ENCODE measurements around the gene ZPBP.
"Not testable (repeated sequence)": the region's sequence is repeated elsewhere in the genome, so short reads cannot be mapped to it uniquely, and the experiment has no call there.

ZPBP gene, protein sequence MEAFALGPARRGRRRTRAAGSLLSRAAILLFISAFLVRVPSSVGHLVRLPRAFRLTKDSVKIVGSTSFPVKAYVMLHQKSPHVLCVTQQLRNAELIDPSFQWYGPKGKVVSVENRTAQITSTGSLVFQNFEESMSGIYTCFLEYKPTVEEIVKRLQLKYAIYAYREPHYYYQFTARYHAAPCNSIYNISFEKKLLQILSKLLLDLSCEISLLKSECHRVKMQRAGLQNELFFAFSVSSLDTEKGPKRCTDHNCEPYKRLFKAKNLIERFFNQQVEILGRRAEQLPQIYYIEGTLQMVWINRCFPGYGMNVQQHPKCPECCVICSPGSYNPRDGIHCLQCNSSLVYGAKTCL

DNA sequence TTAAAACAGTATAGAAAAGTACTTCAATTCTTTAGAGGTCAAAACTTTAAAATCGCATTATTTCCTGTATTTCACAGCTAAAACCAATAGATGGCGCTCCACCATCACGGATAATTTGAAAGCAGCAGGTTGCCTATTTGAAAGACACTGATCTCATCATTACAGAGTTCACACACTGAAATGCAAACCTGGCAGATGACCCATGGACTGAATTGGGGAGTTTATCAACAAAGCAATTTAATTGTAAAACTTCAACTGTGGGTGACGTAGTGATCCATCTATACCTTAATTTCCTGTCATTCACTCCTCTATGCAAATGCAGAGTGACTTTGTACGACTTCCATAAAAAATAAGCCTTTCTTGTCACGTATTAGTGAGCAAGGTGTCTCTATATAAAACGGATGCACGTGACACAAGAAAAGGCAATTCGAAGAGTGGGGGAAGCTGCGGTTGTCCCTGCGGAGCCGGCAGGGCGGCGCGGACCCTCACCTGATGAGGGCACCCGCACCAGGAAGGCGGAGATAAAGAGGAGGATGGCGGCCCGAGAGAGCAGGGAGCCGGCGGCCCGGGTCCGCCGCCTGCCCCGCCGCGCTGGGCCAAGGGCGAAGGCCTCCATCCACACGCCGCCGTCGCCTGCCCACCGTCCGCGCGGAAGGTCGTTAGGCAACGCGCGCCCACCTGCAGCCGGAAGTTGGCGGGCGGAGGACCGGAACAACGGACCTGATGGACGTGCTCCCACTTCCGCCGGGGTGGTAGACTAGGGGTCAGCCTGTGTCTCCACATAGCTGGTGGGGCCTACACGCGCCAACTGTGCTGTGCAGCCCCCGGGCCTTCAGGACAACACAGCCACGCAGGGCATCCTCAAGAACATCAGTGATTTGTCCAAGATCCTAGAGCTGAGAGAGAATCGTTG lies at the start of gene ZPBP:
Gene ZPBP (minus strand): TSS at position 668 of the 913 bp plus-strand sequence. CDS start 52 bp downstream, at position 616.
- peak; percentile 79 for DNase-seq

DNA sequence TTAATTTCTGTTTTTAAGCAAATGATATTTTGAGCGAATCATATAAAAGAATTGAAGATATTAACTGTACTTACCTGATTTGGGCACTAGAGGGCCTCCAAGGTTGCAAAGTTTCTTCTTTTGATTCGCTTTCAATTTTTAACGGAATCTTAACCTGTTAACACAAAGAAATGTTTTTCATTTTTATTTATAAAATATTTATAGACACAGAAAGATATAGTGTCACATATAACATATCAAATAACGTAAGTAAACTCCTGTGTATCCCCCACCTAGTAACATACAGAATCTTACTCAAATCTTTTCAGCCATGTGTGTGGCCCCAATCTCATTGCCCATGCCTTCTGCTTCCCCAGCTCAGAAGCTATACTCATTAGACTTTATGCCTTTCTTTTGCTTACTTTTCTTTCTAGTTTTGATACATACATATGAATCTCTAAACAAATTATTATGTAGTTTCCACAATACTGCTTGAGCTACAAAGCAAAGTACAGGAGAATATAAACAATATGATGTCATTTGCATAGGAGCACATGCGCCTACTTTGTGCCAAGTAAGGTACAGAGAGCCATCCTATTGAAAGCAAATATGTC lies 49.5 kb upstream of the ZPBP start:
- DNase-seq: peak; percentile 73

DNA sequence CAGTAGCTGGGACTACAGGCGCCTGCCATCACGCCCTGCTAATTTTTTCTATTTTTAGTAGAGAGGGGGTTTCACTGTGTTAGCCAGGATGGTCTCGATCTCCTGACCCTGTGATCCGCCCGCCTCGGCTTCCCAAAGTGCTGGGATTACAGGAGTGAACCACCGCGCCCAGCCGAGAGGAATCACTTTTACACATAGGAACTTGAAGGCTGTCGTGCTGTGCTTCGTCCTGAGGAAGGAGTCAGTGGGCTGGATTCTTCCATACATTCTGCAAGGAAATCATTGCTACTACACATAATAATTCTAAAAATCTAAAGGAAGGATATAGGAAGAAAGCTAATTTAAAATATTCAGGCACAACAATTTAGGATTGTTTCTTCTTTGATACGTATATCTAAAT lies 48.8 kb upstream of the ZPBP start:
- DNase-seq: no peak

DNA sequence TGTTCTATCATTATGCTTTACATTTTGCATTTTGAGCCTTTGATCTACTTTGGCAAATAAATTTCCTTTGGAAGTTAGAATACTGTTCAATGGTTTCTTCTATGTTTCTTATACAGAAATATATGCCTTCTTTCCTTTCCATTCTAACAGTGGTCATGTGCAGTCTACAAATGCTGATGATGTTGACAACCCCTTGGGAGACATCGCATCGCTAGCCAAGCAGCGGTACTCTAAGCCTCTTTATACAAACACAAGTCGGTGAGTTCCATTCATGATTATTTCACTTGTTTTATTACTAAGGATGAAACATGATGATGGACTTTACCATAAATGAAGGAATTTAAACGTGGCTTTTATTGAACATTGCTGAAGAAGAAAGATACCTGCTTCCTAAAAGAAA lies 48.1 kb upstream of the ZPBP start:
- DNase-seq: no peak

DNA sequence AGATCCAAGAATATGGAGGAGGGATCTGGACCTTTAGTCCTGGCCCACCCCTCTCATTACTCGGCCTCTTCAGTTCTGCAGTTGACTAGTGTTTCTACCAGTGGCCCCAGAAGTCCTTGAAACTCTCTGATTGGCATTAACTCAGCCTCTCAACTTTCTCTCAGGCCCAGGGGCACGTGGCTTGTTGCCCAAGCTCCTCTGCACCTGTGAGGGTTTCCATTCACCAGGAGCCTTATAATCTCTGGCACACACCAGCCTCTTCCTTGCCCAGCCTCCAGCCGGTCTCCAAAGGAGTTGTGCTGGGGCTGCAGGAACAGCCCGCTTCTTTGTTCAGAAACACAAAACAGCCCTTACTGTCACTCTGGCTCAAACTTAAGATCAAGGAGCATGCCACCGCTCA lies 47.6 kb upstream of the ZPBP start:
- no peak for DNase-seq

DNA sequence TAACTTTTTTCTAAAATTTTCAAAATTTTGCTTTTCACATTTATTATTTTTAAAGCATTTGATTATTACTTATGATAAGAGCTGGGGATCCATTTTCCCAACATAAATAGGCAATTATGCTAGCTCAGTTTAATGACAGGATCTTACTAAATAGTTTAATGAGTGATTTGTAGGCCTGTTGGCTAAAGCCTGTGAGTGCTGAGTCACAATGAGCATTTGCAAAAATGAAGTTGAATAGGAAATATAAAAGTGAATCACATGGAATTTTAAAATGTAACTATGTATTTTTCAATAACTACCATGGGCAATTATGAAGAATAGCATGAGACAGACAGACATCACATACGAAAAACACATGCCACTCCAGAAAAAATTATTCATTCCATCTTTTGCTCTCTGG lies 45.1 kb upstream of the ZPBP start:
- DNase-seq: no peak

DNA sequence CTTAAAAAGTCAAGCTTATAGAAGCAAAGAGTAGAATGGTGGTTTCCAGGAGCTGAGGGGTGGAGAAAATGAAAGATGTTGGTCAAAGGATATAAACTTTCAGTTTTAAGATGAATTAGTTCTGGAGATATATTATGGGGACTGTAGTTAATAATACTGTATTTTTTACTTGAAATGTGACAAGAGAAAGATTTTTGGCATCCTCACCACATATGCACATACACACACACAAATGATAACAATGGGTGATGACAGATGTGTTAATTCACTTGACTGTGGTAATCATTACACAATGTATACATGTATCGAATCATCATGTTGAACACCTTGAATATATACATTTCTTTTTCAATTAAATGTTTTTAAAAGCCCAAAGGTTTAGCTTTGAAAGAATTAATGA lies 32.7 kb upstream of the ZPBP start:
- no peak for DNase-seq

DNA sequence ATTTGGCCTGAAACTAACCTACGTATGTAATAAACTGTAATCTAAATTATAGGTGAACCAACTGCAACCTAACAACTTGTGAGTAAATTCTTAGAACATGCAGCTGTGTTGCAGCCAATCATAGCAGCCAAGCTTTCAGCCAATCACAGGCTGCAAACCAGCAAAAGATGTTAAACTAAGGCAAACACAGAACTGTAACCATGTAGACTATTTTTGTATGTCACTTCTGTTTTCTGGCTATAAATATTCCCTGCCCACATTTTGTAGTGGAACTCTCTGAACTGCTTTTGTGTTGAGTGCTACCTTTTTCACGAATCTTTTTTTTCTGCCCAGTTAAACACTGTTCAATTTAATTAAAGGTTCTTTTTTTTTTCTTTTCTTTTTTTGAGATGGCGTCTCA lies 28.2 kb upstream of the ZPBP start:
- no peak for DNase-seq

DNA sequence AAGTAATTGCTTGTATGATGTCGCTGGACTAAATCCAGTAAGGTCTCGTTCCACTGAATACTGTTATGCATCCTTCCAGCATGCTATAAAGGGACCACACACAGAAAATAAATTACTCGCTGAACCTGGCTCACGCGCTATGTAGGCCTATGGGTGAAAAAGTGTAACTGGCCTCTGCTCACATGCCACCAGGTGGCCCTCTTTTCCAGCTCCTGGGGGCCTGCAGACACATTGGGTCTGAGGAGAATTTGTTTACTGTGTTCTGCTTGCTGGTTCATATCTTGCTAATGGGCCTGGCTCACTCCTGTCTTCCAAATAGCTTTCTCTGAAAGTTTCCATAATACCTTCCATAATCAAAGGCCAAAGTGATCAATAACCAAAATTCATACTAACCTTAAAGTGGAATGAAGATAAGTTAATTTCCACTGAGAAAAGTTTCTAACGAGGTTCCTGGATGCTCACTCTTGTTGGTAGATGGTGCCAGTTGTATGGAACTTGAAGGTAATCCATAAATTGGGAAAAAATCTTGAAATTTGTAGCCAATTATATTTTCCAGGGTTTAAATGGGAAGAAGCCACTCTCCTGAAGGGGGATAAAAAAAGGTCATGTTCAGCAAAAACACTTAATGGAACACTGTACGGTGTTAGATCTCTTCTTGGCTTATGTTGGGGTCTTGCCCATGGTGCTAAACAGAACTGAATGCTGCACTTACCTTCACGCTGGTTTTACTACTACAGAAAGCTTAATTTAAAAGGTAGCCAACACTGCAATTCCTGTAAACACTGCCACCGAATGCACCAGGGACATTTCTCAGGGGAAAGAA lies 27.0 kb upstream of the ZPBP start:
- peak; percentile 21 for DNase-seq

DNA sequence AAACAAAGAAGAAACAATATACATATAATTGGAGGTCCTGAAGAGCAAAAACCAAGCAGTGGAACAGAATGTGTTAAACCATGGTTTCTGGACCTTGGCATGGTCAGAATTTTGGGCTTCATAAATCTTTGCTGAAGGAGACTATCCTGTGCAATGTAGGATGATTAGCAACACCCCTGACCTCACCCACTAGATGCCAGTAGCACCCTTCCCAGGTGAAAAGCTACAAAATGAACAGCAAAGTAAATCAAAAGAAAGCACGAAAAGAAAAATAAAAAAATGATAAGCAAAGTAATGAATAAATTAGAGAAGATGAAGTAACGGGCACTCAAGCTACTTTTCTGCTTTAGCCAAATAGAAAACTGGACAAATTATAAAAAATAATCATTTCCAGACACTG lies 19.2 kb upstream of the ZPBP start:
- no peak for DNase-seq

DNA sequence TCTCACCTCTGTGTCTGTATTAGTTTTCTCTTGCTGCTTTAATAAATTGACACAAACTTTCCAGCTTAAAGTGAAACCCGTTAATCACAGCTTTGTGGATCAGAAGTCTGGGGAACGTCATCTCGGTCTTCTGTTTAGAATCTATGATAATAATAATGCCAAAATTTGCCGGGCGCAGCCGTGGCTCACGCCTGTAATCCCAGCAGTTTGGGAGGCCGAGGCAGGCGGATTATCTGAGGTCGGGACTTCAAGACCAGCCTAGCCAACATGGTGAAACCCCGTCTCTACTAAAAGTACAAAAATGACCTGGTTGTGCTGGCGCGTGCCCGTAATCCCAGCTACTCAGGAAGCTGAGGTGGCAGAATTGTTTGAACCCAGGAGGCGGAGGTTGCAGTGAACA lies 8.8 kb upstream of the ZPBP start:
- DNase-seq: no peak

DNA sequence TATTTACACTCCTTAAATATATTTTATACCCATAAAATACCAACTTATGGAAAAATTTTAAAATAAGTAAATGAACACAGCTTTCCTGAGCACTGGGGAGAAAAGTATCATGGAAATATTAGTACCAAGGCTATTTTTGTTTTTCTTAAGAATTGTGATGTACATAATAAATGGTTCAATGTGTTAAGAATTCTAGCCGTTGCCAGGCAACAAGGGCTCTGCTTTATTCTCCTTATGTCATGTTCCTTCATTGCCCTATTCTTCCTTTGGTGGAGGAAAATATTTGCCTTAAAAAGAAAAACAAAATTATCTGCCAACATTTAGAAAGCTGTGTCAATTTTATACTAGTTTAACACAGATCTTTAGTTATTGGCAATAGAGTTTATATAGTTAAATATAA lies 2.6 kb upstream of the ZPBP start:
- DNase-seq: no peak

DNA sequence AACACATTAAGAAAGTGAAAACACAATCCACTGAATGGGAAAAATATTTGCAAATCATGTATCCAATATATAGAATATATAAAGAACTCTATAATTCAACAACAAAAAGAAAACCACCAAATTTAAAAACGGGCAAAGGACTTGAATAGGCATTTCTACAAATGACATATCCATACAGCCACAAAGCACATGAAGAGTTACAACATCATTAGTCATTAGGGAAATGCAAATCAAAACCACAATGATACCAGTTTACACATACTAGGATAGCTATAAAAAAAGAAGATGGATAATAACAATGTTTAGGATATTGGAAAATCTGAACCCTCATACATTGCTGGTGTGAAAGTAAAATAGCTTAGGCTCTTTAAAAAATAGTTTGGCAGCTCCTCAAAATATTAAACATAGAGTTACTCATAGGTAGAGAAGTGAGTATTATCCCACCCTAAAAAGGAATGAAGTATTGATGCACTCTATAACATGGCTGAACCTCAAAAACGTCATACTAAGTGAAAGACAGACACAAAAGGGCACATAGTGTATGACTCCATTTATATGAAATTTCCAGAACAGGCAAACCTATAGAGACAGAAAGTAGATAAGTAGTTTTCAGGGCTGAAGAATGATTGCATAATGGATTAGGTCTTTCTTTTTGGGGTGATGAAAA lies 4.5 kb downstream of the ZPBP start:
- no peak for DNase-seq

DNA sequence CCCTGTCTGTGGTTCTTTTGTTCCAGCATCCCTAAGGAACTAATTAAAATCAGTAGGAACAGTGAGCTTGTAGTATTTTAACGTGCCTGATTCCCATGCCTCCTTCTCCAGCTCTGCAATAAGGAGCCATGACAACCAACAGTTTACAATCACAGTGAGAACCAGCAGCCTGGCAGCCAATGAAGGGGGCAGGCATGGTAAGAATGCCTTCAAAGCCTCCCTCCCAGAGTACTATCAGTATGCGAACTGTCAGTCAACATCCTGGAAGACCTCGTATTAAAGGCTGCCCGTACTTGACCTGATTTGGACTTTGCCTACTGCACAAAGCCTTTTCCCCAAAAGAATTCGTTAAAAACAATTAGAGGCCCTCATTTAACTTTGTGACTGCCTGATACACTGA lies 7.7 kb downstream of the ZPBP start:
- DNase-seq: no peak

DNA sequence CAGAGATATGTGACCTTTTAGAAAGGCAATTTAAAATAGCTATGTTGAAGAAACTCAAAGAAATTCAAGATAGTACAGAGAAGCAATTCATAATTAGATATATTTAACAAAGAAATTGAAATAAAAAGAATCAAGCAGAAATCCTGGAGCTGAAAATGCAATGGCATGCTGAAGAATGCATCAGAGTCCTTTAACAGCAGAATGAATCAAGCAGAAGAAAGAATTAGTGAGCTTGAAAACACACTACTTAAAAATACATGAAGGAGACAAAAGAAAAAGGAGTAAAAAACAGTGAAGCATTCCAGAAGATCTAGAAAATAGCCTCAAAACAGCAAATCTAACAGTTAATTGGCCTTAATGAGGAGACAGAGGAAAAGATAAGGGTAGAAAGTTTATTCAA lies 20.0 kb downstream of the ZPBP start:
- no peak for DNase-seq

DNA sequence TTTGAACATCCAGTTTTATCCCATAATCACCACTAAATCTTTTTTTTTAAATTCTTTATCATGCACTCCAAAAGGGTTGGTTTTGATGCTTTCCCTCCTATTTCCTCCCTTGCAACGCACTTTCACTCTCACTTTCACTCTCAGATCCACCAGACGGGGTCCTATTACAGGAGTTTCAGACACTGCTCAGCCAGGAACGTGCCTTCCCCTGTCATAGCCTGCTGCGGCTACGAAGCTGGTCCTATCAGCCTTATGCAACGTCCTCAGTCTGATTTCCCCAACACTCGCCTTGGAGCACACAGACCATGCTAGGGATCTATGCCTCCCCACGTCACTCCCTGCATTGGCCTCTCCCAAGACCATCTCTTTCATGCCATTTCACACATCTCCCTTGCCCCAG lies 23.4 kb downstream of the ZPBP start:
- peak; percentile 24 for DNase-seq

DNA sequence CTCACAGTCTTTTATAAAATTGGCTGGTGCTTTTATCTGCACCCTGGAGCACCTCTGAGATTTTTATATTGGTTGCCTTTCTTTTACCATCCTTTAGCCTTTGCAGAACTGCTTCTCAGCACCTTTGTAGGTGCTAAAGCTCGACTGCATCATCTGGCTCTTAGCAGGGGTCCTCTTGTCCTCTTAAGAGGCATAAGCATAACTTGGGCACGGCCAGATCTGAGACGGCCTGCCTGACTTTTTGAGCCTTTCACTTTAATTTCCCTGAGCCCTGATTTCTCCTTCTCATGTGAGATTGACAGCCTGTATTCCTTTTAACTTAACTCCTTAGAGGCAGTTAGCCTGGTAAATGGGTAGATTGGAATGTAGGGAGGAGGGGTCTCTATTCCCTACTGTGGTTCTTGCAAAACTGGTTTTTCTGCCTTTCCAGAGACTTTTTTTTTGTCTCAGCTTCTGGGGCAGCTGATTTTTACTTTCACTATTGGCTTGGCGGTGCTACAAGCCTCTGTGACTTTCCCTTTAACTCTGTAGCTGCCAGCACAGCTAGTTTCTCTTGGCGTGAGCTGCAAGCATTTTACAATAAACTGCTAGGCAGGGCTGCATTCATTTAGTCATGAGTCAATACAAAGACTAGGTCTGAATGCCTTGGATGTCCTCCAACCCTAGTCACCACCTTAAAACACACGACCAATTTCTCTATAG lies 24.0 kb downstream of the ZPBP start:
- DNase-seq: peak; percentile 39

DNA sequence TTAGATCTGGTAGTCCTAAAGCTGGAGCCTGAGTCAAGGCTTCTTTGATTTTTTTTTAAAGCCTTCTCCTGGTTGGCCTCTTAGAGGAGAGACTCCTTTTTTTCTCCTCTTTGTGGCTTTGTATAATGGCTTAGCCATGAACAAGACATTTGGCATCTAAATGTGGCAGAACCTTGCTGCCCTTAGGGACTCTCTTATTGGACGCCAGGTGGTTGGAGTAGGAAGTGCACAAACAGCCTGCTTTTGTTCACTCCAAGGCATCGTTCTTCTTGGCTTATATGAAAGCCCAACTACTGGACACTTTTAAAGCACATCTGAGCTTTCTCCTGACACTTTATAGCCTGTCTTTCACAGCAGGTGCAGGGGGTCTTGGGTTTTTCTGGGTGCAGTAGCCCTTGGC lies 25.0 kb downstream of the ZPBP start:
- peak; percentile 13 for DNase-seq

DNA sequence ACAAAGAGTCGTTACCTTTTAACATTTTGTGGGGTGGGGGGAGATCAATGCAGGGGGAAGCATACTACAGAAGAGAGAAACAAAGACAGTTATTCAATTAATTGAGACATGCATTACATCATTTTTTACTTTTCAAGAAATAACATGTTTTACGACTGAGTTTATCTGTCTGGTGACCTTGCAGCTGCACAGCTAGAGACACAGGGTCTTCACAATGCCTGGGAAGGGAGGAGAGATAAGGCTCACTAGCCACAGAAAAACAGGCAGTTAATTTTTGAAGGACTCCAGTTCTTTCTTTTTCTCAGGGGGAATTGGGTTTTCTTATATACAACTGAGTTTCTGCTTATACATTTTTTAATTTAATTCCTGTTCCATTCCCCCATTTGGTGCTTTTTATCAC lies 30.1 kb downstream of the ZPBP start:
- DNase-seq: no peak

DNA sequence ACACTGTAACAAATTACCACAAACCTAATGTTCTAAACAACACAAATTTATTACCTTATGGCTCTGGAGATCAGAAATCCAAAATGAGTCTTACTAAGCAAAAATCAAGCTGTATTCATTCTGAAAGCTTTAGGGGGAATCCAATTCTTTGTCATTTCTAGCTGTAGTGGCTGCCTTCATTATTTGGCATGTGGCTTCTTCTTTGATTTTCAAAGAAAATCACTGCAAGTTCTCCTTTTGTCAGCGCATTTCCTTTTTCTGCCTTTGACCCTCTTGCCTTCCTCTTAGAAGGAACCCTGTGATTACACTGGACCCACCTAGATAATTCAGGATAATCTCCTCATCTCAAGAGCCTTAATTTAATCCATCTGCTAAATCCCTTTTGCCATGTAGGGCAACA lies 36.9 kb downstream of the ZPBP start:
- no peak for DNase-seq

DNA sequence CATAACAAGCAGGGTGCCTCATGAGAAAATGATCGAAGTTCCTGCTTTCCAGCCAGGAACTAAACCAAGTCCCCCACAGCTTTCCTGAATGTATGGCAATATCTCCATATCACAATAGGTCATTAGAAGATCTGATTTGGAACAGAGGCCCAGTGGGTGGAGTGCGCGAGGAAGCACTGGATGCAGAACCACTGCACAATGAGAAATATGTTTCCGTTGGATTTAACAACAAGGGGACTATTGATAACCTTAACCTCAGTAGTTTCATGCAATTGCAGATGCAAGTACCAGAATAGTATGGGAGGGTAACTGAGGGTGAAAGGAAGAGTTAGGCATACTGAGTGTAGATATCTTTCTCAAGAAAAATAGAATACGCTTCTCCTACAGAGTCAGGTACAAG lies 45.3 kb downstream of the ZPBP start:
- DNase-seq: no peak

DNA sequence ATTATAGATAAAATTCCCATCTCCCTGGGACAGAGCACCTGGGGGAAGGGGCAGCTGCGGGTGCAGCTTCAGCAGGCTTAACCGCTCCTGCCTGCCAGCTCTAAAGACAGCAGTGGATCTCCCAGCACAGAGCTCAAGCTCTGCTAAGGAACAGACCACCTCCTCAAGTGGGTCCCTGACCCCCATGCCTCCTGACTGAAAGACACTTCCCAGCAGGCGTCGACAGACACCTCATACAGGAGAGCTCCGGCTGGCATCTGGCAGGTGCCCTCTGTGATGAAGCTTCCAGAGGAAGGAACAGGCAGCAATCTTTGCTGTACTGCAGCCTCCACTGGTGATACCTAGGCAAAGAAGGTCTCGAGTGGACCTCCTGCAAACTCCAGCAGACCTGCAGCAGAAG lies 51.9 kb downstream of the ZPBP start:
- DNase-seq: not testable (repeated sequence)

Data from CD4-positive, alpha-beta T cell treated with Interleukin-4 for 4 hours (primary cell).